Mammary epithelial cell (primary cell): ENCODE measurements around the gene TH.

Experiments
- EZH2 ChIP-seq: IDR thresholded peaks from 2 replicates; pipeline ENCODE4 v1.6.1; 2012; ENCODE audit warnings: low read length, inconsistent platforms, borderline replicate concordance
- TF ChIP-seq, protein P1 (sequence below), 2 donors: IDR thresholded peaks in 1 of 2; conservative IDR thresholded peaks in 1 of 2; 2 replicates each; pipeline ENCODE4 v1.5.1; 2011 to 2012; ENCODE audit warnings: inconsistent platforms in 2 of 2, low read length in 2 of 2, mild to moderate bottlenecking in 2 of 2, control low read depth in 1 of 2, low read depth in 1 of 2; ENCODE audit not compliant: insufficient read depth in 1 of 2; ENCODE audit errors: extremely low read depth in 1 of 2

DNA sequence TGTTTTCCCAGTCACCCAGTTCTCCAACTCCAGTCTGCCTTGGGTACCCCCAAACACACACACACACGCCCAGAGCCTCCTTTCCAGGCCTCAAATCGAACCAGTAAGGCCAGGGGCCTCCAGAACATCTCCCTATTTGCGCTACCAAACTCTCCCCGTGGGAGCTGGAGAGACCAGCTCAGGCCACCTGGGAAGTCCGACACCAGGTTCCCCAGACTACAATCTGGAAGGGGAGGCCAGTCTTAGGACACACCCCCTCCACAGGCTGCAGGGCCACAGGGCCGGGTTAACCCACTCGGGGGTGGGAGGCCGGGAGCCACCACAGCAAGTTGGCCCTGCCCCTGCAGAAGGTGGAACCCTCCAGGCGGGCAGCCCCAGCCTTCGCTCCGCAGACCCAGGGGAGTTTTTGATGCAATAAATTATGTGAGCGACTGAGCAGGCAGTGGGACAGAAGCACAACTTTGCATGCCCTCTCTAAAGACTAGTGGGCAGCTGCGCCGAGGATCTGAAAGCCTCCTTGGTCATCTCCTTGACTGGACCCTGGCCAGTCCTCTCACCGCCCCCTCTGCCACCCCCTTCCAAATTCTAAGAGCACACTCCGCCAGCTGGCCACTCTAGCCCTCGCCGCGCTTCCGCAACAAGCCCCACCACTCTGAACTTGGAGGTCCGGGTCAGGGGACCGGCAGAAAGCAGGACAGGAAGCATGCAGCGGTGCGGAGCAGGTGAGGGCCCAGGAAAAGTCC is 35.2 kb downstream of the TH start:
- TF ChIP-seq, protein P1, sequence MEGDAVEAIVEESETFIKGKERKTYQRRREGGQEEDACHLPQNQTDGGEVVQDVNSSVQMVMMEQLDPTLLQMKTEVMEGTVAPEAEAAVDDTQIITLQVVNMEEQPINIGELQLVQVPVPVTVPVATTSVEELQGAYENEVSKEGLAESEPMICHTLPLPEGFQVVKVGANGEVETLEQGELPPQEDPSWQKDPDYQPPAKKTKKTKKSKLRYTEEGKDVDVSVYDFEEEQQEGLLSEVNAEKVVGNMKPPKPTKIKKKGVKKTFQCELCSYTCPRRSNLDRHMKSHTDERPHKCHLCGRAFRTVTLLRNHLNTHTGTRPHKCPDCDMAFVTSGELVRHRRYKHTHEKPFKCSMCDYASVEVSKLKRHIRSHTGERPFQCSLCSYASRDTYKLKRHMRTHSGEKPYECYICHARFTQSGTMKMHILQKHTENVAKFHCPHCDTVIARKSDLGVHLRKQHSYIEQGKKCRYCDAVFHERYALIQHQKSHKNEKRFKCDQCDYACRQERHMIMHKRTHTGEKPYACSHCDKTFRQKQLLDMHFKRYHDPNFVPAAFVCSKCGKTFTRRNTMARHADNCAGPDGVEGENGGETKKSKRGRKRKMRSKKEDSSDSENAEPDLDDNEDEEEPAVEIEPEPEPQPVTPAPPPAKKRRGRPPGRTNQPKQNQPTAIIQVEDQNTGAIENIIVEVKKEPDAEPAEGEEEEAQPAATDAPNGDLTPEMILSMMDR (conservative IDR thresholded peaks at IDR 0.05 in 1 of 2, IDR thresholded peaks at IDR 0.05 in 1 of 2; ENCODE audit: extremely low read depth in 1 of 2, insufficient read depth in 1 of 2, low read depth in 1 of 2, low read length in 2 of 2): no peak
- no peak for TF ChIP-seq EZH2
